ENCODE measurements around the gene ESRRG.
A peak's percentile ranks its signal among the peaks of the same experiment; 100 is the strongest.
"Not testable (repeated sequence)": the region's sequence is repeated elsewhere in the genome, so short reads cannot be mapped to it uniquely, and the experiment has no call there.

ESRRG gene

GRCh38 chr1:216704065-216704464 lies 19.2 kb downstream of the ESRRG start:
- DNase-seq: not testable (repeated sequence)

DNA sequence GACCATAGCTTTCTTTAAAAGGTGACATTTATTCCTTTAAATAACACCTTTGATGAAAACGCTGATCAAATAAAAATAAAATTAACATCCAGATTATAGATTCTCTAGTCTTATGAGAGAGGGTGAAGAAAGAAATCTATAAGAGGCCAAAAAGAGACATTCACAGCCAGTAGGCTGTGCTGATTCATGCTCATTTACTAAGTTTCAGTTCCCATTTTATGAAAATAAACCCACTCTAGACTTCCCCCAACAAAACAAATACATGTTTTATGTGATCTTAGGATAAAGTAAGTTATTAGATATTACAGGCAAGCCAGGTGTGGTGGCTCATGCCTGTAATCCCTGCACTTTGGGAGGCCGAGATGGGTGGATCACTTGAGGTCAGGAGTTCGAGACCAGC lies 21.1 kb downstream of the ESRRG start:
- peak in 2 of 4 experiments; percentile 26 to 30 for DNase-seq

- DNase-seq: no peak
Measured at GRCh38 chr1:216700779-216701178, 22.4 kb downstream of the ESRRG start.

GRCh38 chr1:216691710-216692109 lies 31.5 kb downstream of the ESRRG start:
- no peak for DNase-seq

DNA sequence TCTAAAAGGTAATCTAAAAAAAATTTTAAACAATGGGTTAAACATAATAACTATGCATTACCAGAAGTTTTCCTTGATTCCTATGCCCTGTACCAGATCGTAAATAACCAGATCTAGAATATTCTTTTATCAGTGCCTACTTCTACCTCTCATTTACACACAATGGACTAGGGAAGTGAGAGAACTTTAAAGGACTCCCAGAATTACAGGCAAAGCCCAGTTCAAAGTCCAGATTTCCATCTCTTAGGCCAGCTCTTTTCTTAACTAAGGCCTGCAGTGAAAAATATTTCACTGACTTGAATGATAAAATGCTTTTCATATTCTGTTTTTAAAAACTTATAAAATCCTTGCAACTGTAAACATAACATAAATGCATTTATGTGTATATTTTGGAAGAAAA lies 32.6 kb downstream of the ESRRG start:
- no peak for DNase-seq

GRCh38 chr1:216688127-216688657 lies 35.0 kb downstream of the ESRRG start:
- no peak for DNase-seq

DNA sequence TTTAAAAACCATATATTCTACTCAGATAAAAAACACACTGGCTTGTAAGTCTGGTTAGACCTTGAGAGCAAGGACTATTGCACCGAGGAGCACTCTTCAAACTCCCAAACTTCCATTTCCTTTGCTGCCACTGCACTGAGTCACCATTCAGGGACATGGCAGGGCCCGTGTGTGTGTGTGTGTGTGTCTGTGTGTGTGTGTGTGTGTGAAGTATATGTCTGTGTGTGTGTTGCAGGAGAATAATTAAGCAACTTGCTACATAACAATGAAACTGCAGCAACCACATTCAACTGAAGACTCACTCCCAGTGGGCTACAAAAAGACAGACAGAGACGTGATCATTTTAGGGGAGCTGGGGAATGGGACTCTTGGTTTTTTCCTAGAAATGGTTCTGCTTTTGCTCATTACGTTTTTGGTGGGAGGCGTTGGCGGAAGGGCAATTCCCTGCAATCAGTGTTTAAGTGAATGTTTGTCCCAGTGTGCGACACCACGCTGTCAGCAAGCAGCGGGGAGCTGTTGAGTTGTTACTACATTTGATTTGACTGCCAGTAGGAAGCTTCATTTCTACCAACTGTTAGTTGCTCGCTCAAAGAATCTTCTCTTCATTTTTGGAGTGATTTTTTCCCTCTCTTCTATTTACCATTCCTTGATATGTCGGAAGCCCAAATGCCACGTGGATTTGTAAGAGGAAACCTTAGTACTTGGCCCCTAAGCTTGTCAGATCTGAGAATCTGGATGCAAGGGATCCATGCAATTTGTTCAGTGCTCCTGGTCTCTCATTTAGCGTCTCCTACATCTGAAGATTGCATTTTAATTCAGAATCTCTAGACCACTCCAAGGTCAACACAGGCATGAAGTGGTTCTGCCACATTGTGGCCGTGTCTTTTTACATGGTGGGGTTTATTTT lies 36.1 kb downstream of the ESRRG start:
- no peak for DNase-seq

DNA sequence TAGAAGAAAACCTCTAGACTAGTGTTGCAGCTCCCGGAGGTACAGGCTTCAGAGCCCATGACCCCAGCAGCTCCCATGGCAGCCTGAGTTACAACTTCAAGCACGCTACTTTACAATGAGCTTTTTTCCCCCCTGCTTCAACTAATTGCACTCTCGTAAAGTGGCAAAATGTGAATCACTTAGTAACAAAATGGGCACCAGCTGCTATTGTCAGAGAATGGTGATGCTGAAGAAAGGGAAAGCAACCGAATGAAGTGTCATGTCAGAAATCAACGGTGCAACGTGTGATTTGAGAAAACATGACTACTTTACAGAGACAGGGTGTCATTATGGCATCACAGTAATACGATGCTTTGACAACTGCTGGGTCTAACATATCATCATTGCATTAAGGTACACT lies 40.5 kb downstream of the ESRRG start:
- no peak for DNase-seq

DNA sequence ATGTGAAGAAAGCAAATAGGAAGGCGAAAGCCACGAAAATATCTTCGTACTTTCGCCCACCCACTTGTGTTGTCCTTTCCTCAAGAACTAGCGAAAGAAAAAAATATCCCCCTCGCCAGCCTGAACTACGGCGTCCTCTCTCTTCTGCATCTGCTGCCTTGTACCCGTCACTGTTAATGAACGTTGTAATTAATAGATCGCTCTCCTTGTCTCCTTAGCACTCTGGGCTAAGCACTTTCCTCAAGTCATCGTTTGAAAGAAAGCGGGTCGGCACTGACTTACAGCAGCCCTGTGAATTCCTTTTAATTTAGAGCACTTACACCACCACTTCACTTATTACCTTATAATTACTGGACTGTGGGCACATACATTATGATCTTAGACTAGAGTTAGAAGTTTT lies 44.1 kb downstream of the ESRRG start:
- no peak for DNase-seq

- DNase-seq: no peak
Measured at GRCh38 chr1:216670118-216670883, 52.9 kb downstream of the ESRRG start.

DNA sequence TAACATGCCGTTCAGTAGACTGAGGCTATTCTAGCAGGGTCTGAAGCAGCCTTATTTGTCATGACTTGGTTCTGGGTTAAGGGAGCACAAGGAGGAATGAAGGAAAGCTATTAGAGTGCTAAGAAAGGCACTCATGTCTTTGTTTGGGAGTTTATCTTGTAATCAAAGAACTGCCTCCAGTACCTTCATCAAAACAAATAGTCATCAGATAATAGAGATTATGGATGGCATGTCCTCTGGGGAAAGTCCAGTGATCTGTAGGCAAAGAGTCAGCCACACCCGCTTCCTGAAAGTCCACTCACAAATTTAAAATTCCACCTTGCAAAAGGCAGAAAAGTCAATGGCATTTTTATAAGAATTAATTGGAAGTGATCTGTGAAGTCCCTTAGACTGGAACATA lies 56.8 kb downstream of the ESRRG start:
- no peak for DNase-seq

DNA sequence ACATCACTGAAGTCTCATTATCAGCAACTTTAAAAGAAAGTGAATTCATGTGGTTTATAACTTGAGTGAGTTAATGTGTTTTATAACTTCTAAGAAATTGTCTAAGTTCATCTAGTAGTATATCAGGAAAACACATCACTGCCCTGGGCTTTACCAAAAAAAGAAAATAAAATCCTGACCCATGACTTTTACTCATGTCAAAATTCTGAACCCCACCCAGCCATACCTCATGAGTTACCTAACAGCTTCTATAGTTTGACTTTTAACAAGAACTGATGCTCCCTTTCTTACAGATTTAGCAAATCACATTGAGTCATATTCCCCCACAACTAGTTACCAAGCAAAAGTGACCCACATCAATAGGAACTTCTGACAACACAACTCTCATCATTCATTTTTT lies 57.4 kb downstream of the ESRRG start:
- no peak for DNase-seq

DNA sequence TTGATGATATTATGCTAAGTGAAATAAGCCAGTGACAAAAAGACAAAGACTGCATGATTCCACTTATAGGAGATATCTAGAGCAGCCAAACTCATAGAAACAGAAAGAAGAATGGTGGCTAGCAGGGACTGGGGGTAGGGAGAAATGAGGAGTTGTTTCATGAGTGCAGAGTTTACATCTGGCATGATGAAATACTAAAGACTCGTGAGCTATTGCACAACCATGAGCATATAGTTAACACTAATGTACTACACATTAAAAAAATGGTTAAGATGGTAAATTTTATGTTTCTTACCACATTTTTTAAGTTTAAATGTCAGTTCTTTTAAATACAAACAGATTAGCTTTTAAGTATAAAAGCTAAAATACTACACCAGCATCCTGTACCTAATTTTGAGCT lies 57.8 kb downstream of the ESRRG start:
- peak in 3 of 4 experiments; percentile 15 to 44 (median 33) for DNase-seq

DNA sequence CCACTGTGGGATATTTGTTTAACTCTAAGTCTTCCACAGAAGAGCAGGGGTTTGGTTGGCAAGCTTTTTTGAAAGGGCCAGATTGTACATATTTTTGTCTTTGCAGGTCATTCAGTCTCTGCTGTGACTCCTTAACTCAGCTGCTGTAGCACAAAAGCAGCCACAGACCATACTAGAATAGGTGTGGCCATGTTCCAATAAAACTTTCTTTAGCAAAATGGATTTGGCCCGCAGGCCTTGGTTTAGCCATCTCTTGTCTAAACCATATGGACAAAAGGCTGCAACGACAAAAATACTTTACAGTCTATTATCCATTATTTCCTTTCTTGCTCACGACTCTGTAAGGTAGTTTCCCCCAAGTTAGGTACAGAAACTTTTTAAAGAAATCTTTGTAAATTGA lies 60.5 kb downstream of the ESRRG start:
- no peak for DNase-seq

- no peak for DNase-seq
Measured at GRCh38 chr1:216660561-216660960, 62.7 kb downstream of the ESRRG start.

- no peak for DNase-seq
Measured at GRCh38 chr1:216653001-216653400, 70.2 kb downstream of the ESRRG start.

DNA sequence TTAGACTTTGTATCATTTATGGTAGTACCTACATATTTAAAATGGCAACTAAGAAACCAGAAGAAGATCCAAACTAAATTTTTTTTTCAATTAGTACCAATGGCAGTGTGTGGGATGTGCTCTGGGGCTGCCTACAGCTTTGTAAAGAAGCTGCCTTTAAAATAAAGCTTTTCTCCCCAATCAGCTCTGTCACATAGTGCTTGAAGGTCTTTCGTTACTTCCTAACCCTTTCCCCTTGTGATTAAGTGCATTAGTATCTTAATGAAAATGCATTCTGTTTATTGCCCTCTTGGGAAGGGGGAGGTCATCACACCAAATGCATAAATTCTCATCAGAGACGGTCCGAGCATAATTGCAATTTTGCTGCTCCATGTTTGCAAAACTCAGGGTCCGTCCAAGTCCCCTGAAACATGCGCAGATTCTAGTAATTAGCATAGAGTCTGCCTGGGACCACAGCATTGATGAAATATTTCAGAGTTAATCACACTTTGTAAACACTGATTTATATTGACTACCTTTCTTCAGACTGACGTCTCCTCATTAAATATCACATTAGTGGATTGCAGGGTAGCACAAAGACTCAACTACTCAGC lies 71.3 kb downstream of the ESRRG start:
- no peak for DNase-seq

GRCh38 chr1:216643176-216643575 lies 80.1 kb downstream of the ESRRG start:
- DNase-seq: no peak

GRCh38 chr1:216641669-216642460 lies 81.4 kb downstream of the ESRRG start:
- DNase-seq: no peak

DNA sequence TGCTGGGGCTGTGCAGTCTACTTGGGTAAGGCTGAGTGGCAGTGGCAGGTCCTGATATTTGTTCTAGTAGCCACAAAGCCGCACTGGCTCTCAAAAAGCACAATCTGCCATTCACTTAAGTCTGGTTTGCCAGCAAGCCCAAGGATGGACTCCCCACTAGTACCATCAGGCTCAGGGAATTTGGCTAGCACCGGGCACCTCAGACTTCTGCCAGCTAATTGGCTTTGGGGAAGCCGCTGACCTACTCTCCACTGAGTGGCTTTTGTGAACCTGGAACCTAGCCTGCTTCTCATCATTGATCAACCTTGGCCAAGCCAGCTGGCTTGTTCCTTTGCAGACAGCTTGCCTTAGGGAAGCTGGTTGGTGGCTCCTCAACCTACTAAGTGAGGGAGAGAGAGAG lies 83.1 kb downstream of the ESRRG start:
- no peak for DNase-seq

DNA sequence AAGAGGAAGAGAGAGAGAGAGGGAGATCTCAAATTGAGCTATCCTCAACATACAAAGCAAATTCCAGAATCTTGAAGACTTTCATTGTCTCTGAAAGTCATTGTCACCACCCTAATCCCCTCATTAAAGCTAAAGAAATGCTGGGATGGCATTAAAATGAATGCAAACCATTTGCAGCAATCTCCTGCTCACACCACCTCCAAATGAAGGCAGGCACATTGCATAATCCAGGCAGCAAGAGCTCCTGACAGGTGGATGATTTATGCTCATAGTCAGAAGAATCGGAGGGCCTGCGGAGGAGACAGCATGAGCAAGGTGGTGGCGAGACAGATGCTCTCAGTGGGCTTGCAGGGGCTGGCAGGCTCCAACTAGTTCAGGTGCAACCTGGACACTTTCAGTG lies 90.2 kb downstream of the ESRRG start:
- DNase-seq: no peak

GRCh38 chr1:216630532-216630931 lies 92.7 kb downstream of the ESRRG start:
- DNase-seq: no peak

Data from suppressor macrophage (primary cell).